Activated T-helper 9 cell treated with anti-CD3 and anti-CD28 coated beads, Interleukin-2, amount 50 U/mL, for 16 hours (primary cell): Measurements from ENCODE around the gene SLC29A2.

Experiments
- DNase-seq: peaks from one replicate; pipeline ENCODE4 v3.0.0-alpha.2; 2020; ENCODE audit warnings: low read depth

The SLC29A2 gene

GRCh38 chr11:66371627-66372415 lies at the start of gene SLC29A2:
Gene SLC29A2 (minus strand): TSS chr11:66371760. CDS start chr11:66371591, 169 bp downstream.
- peak; percentile 69 for DNase-seq

- no peak for DNase-seq
These were observed 49.3 kb upstream of the SLC29A2 start, which contains the start of gene NPAS4 for GRCh38 chr11:66420671-66421476. Gene NPAS4 (plus strand): TSS chr11:66421035. CDS start chr11:66421180, 145 bp downstream.

- no peak for DNase-seq
These were observed 48.3 kb upstream of the SLC29A2 start for GRCh38 chr11:66419825-66420224.

GRCh38 chr11:66418986-66419308 lies 47.4 kb upstream of the SLC29A2 start:
- no peak for DNase-seq

GRCh38 chr11:66418168-66418985 lies 46.8 kb upstream of the SLC29A2 start:
- DNase-seq: peak; percentile 39

GRCh38 chr11:66417000-66417399 lies 45.4 kb upstream of the SLC29A2 start:
- no peak for DNase-seq

GRCh38 chr11:66415423-66415822 lies 43.9 kb upstream of the SLC29A2 start:
- DNase-seq: no peak

- no peak for DNase-seq
These were observed 42.8 kb upstream of the SLC29A2 start for GRCh38 chr11:66414120-66414934.

GRCh38 chr11:66413167-66413566 lies 41.6 kb upstream of the SLC29A2 start:
- DNase-seq: no peak

GRCh38 chr11:66412110-66412509 lies 40.5 kb upstream of the SLC29A2 start:
- DNase-seq: no peak

GRCh38 chr11:66411323-66411722 lies 39.8 kb upstream of the SLC29A2 start:
- DNase-seq: no peak

- no peak for DNase-seq
These were observed 38.6 kb upstream of the SLC29A2 start for GRCh38 chr11:66410191-66410590.

GRCh38 chr11:66409226-66409625 lies 37.7 kb upstream of the SLC29A2 start:
- no peak for DNase-seq

GRCh38 chr11:66408488-66409214 lies 37.1 kb upstream of the SLC29A2 start:
- peak; percentile 88 for DNase-seq

- DNase-seq: no peak
These were observed 36.1 kb upstream of the SLC29A2 start for GRCh38 chr11:66407651-66408050.

GRCh38 chr11:66393954-66394353 lies 22.4 kb upstream of the SLC29A2 start:
- DNase-seq: no peak

GRCh38 chr11:66391322-66391721 lies 19.8 kb upstream of the SLC29A2 start:
- no peak for DNase-seq

GRCh38 chr11:66388780-66389386 lies 17.3 kb upstream of the SLC29A2 start:
- DNase-seq: peak; percentile 41

GRCh38 chr11:66386171-66387069 lies 14.9 kb upstream of the SLC29A2 start:
- peak; percentile 69 for DNase-seq
